ENCODE measurements around the gene CLEC4D. TPM values are rescaled to one million over a fixed set of nuclear protein-coding genes. Genes with fewer than 3 reads are reported as not detected.
"Not testable (repeated sequence)": the region's sequence is repeated elsewhere in the genome, so short reads cannot be mapped to it uniquely, and the experiment has no call there.

CLEC4D gene
- total RNA-seq, 2 experiments from 2014 or later: not detected

GRCh38 chr12:8483079-8483478 is 30.2 kb upstream of the CLEC4D start:
- peak overlapping the region; percentile 66 for H3K27ac Mint-ChIP-seq
- no peaks in the 10 kb centered on the region for H3K36me3 ChIP-seq (ENCODE audit: insufficient read depth, low read length)
- ATAC-seq (ENCODE audit: poor library complexity) (peak; percentile 58), DNase-seq (peak in 1 of 14 experiments; percentile 6)
- no peak overlapping the region for H3K4me3 ChIP-seq (ENCODE audit: low read length)
- H3K4me1 Mint-ChIP-seq (ENCODE audit: low read depth): peaks cover 11% of the 10 kb centered on the region
- ChIA-PET CTCF (no interaction called here), POLR2A (no interaction called here)
- H3K9me3 Mint-ChIP-seq: peaks cover 3% of the 10 kb centered on the region
- intact Hi-C loops (cut with DNase I, micrococcal nuclease): no loop called here
- no peaks in the 10 kb centered on the region for H3K27me3 Mint-ChIP-seq
- H3K27ac ChIP-seq (ENCODE audit: low read depth in 1 of 2, low read length in 2 of 2): no peak overlapping the region
- H3K4me3 Mint-ChIP-seq: no peak overlapping the region
- no peaks in the 10 kb centered on the region for H3K27me3 ChIP-seq (ENCODE audit: control insufficient read depth in 1 of 2, insufficient read depth in 2 of 2, low read length in 2 of 2)
- no peak for TF ChIP-seq CTCF (IDR thresholded peaks at IDR 0.05)
- H3K36me3 Mint-ChIP-seq (ENCODE audit: low read depth): no peaks in the 10 kb centered on the region
- H3K4me1 ChIP-seq (ENCODE audit: insufficient read depth, low read length): peaks cover 8% of the 10 kb centered on the region
- no peaks in the 10 kb centered on the region for H3K9me3 ChIP-seq (ENCODE audit: control insufficient read depth in 1 of 2, insufficient read depth in 1 of 2, low read length in 2 of 2)

GRCh38 chr12:8491646-8492530 is 21.4 kb upstream of the CLEC4D start:
- peak overlapping the region; percentile 71 for H3K27ac Mint-ChIP-seq
- ATAC-seq (ENCODE audit: poor library complexity): no peak
- no peaks in the 10 kb centered on the region for H3K27me3 Mint-ChIP-seq
- peaks cover 24% of the 10 kb centered on the region for H3K4me1 Mint-ChIP-seq (ENCODE audit: low read depth)
- no peaks in the 10 kb centered on the region for H3K36me3 Mint-ChIP-seq (ENCODE audit: low read depth)
- H3K4me3 ChIP-seq (ENCODE audit: low read length): no peak overlapping the region
- POLR2A ChIA-PET: interaction anchor here (0.7 kb wide), 1 partner anchor 1377 kb away, joined by 3 read pairs; the partner anchor contains the start of gene CLEC2B
- no peaks in the 10 kb centered on the region for H3K9me3 ChIP-seq (ENCODE audit: control insufficient read depth in 1 of 2, insufficient read depth in 1 of 2, low read length in 2 of 2)
- CTCF ChIA-PET: interaction anchor here (1.0 to 1.4 kb wide), 2 partner anchors 13 to 52 kb away, joined by 3 to 5 read pairs; no protein-coding TSS in a partner anchor
- peaks cover 7% of the 10 kb centered on the region for H3K4me1 ChIP-seq (ENCODE audit: insufficient read depth, low read length)
- DNase-seq: no peak
- H3K27me3 ChIP-seq (ENCODE audit: control insufficient read depth in 1 of 2, insufficient read depth in 2 of 2, low read length in 2 of 2): no peaks in the 10 kb centered on the region
- H3K4me3 Mint-ChIP-seq: no peak overlapping the region
- no peaks in the 10 kb centered on the region for H3K36me3 ChIP-seq (ENCODE audit: insufficient read depth, low read length)
- H3K9me3 Mint-ChIP-seq: no peaks in the 10 kb centered on the region
- intact Hi-C loops (cut with DNase I, micrococcal nuclease): no loop called here
- no peak for TF ChIP-seq CTCF (IDR thresholded peaks at IDR 0.05)
- no peak overlapping the region for H3K27ac ChIP-seq (ENCODE audit: low read depth in 1 of 2, low read length in 2 of 2)

- no peak for TF ChIP-seq CTCF (IDR thresholded peaks at IDR 0.05)
- H3K27ac ChIP-seq (ENCODE audit: low read depth in 1 of 2, low read length in 2 of 2): no peak overlapping the region
- no peaks in the 10 kb centered on the region for H3K36me3 ChIP-seq (ENCODE audit: insufficient read depth, low read length)
- CTCF ChIA-PET: interaction anchor here (1.0 to 1.4 kb wide), 2 partner anchors 12 to 51 kb away, joined by 3 to 5 read pairs; no protein-coding TSS in a partner anchor
- Mint-ChIP-seq H3K9me3 (no peaks in the 10 kb centered on the region), H3K4me3 (no peak overlapping the region), H3K4me1 (ENCODE audit: low read depth) (peaks cover 24% of the 10 kb centered on the region), H3K36me3 (ENCODE audit: low read depth) (no peaks in the 10 kb centered on the region), H3K27me3 (no peaks in the 10 kb centered on the region), H3K27ac (peak overlapping the region; percentile 71)
- no peaks in the 10 kb centered on the region for H3K27me3 ChIP-seq (ENCODE audit: control insufficient read depth in 1 of 2, insufficient read depth in 2 of 2, low read length in 2 of 2)
- no peak overlapping the region for H3K4me3 ChIP-seq (ENCODE audit: low read length)
- intact Hi-C loops (cut with DNase I, micrococcal nuclease): no loop called here
- POLR2A ChIA-PET: no interaction called here
- ATAC-seq (ENCODE audit: poor library complexity) (peak; percentile 88), DNase-seq (peak in 5 of 14 experiments; percentile 20 to 75 (median 62))
- peaks cover 7% of the 10 kb centered on the region for H3K4me1 ChIP-seq (ENCODE audit: insufficient read depth, low read length)
- H3K9me3 ChIP-seq (ENCODE audit: control insufficient read depth in 1 of 2, insufficient read depth in 1 of 2, low read length in 2 of 2): no peaks in the 10 kb centered on the region
Observed at GRCh38 chr12:8493084-8493483, 20.2 kb upstream of the CLEC4D start.

DNA sequence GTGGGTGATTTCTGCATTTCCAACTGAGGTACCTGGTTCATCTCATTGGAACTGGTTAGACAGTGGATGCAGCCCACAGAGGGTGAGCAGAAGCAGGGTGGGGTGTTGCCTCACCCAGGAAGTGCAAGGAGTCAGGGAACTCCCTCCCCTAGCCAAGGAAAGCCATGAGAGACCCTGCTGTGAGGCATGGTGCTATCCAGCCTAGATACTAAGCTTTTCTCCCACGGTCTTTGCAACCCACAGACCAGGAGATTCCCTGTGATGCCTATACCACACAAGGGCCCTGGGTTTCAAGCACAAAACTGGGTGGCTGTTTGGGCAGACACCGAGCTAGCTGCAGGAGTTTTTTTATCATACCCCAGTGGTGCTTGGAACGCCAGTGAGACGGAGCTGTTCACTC is 17.6 kb upstream of the CLEC4D start:
- POLR2A ChIA-PET; H3K4me1 ChIP-seq (ENCODE audit: insufficient read depth, low read length); H3K27ac Mint-ChIP-seq; H3K9me3 ChIP-seq (ENCODE audit: control insufficient read depth in 1 of 2, insufficient read depth in 1 of 2, low read length in 2 of 2); H3K4me3 Mint-ChIP-seq; H3K36me3 Mint-ChIP-seq (ENCODE audit: low read depth); H3K27me3 Mint-ChIP-seq; intact Hi-C loops (cut with DNase I, micrococcal nuclease); CTCF ChIA-PET; DNase-seq; H3K36me3 ChIP-seq (ENCODE audit: insufficient read depth, low read length); H3K9me3 Mint-ChIP-seq; H3K27ac ChIP-seq (ENCODE audit: low read depth in 1 of 2, low read length in 2 of 2); ATAC-seq (ENCODE audit: poor library complexity); H3K4me3 ChIP-seq (ENCODE audit: low read length); H3K27me3 ChIP-seq (ENCODE audit: control insufficient read depth in 1 of 2, insufficient read depth in 2 of 2, low read length in 2 of 2): not testable (repeated sequence)
- H3K4me1 Mint-ChIP-seq (ENCODE audit: low read depth): peaks cover 24% of the 10 kb centered on the region

- H3K27me3 Mint-ChIP-seq; POLR2A ChIA-PET; H3K4me3 Mint-ChIP-seq; H3K27ac ChIP-seq (ENCODE audit: low read depth in 1 of 2, low read length in 2 of 2); H3K9me3 Mint-ChIP-seq; H3K4me1 ChIP-seq (ENCODE audit: insufficient read depth, low read length); H3K27ac Mint-ChIP-seq; H3K27me3 ChIP-seq (ENCODE audit: control insufficient read depth in 1 of 2, insufficient read depth in 2 of 2, low read length in 2 of 2); CTCF ChIA-PET; H3K36me3 ChIP-seq (ENCODE audit: insufficient read depth, low read length); H3K9me3 ChIP-seq (ENCODE audit: control insufficient read depth in 1 of 2, insufficient read depth in 1 of 2, low read length in 2 of 2); DNase-seq; ATAC-seq (ENCODE audit: poor library complexity); H3K4me3 ChIP-seq (ENCODE audit: low read length); intact Hi-C loops (cut with DNase I, micrococcal nuclease); H3K36me3 Mint-ChIP-seq (ENCODE audit: low read depth): not testable (repeated sequence)
- H3K4me1 Mint-ChIP-seq (ENCODE audit: low read depth): peaks cover 24% of the 10 kb centered on the region
Observed at GRCh38 chr12:8496074-8496473, 17.2 kb upstream of the CLEC4D start.

Data from CD4-positive, alpha-beta T cell (primary cell).